HG03025 (cell line): Measurements from ENCODE around the gene CEACAM8.
"Not testable (repeated sequence)": the region's sequence is repeated elsewhere in the genome, so short reads cannot be mapped to it uniquely, and the experiment has no call there.

Source experiments
- ATAC-seq: cut with Tn5 transposase; IDR thresholded peaks from one replicate; pipeline ENCODE4 v1.9.1; 2021; ENCODE audit warnings: mild to moderate bottlenecking, moderate library complexity; ENCODE audit not compliant: unreplicated experiment, low FRiP score

CEACAM8 gene

DNA sequence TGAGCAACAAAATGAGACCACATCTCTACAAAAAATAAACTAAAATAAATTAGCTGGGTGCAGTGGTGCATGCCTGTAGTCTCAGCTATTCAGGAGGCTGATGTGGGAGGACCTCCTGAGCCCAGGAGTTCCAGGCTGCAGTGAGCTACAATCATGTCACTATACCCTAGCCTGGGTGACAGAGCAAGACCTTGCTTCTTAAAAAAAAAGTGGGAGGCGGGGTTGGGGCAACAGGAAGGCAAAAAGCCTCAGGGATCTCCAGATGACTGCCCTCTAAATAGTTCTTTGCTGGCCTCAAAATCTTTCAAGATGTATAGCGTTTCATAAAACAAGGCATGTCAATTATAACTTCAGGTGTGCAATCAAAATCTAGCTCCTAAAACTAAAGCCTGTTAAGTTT is 18.5 kb downstream of the CEACAM8 start:
- ATAC-seq = no peak

DNA sequence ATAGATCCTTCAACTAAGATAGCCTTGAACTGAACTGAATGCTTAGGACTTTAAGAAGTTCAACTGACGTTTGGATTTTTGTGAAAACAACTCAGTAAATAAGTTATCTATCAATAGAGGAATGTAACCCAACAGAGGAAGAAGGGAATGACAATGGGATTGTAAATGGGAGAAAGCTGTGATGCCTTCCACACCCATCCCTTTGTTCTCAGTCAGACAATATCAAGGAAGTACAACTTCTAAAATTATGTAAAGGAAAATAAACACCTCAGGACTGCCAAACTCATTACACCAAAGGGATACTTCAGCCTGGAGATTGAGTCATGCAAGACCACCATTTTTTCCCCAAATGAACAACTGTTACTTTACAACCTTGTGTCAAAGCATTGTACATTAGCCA is 21.1 kb downstream of the CEACAM8 start:
- no peak for ATAC-seq

DNA sequence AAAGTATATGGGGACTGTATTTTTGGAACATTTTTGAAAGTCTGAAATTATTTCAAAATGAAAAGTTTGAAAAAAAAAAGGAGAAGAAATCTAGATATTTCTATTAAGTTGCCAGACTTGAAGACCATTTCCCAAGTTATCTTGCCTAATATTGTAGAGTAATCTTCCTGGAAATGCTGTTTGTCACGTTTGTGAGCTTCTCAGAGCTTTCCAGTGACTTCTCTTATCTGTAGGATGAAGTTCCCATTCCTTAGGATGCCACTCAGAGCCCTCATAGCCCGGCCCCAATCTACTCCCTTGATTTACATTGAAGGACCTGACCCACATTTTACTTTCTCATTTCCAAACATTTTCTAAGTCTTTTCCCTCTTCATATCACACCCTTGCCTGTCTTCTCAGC is 23.6 kb downstream of the CEACAM8 start:
- no peak for ATAC-seq

DNA sequence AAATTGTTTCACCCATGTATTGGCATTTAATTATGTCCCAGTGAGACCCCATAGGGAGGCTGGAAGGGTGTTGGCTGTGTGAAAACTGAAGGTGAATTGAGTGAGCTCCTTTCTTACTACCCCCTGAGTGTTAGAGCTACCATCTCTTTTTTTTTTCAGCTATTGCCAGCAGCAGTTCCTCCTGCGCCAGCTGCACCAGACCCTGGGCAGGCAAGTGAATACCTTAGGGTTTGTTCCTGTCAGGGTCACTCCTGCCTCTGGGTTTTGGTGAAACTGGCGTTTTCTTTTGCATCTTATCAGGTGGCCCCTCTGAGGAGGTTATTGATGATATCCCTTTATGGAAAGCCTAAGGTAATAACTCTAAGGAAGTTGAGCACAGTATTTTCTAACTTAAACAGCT is 25.5 kb downstream of the CEACAM8 start:
- ATAC-seq = no peak

DNA sequence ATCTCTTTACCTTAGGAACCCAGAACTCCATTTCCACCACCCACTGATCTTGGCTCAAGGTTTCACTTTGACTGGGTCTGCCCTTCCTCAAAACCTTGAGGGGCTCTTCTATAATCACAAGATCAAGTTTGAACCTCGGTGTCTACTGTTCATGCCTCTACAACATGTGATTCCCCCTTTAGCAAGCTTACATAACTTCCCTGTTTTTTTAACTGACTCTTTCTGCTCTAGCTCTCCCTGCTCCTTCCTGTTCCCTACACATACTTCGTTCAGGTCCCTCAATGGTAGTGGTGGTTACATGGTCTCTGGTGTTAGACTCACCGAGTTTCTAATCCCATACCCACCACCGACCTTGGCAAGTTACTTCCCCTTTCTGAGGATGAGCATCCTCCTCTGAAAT is 26.7 kb downstream of the CEACAM8 start:
- no peak for ATAC-seq

DNA sequence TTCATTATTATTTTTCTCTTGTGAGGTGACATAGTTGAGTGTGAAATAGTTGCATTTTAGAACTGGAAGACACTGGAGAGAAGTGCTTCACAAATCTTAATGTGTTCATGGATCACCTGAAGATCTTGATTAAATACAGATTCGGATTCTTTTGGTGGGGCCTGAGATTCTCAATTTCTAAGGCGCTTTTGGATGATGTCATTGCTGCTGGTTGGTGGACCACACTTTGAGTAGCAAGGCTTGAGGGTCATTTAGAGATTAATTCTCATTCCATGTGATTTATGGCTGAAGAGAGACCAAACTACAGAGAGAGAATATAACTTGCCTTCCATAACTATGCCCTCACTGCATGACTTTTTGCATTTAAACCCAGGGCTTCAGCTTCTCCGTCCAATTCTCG is 27.2 kb downstream of the CEACAM8 start:
- ATAC-seq = no peak

DNA sequence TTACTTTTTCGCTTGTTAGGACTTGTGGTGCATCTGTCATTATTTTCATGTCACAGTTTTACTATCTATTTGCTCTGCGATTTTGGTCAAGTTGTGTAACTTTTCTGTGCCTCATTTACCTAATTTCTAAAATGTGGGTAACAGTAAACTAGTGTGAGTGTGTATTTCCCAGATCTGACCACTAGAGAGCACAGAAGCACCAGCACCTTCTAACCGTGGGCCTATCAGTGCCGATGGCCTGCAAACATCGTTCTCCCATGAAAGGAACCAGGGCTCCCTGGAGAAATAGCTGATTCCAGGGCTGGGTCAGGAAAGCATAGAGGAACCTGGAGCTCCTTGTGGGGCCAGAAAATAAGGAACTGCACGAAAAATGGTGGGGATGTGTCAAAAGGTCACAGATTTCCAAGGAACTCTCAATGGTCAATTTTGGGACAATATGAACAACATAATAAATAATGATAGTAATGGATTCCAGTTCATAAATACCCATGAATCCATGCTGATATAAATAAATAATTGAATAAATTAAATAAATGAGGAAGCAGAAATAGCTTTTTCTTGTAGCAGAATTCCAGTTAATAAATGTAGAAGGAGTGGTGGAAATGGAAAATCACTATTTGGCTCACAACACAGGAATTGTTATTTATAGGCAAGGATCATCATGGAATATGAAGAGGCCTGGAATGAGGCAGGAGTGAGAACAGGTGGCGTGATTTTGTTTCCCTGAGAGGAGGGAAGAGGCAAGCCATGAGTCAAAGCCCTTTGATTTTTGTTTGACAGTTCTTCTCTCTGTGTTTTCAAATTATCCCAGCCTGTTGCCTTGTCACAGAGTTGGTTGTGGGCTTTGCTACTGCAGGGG is 31.1 kb downstream of the CEACAM8 start:
- no peak for ATAC-seq

DNA sequence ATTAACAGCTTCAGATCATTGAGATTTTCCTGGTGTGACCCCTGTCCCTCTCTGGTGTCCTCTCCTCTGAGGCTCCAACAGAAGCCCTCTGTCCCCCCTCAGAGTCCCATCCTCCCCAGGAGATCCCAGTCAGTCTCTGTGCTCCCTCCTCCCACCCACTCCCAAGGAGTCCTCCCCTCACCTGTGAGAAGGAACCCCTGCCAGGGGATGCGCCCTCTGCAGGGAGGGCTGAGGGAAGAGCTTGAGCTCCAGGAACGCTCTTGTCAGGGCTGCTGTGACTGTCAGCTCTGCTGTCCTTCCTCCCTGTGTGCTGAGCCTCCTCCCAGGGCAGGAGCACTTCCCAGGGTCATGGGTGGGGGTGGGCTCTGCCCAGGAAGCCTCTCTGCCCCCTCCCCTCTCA is 33.2 kb downstream of the CEACAM8 start:
- no peak for ATAC-seq

DNA sequence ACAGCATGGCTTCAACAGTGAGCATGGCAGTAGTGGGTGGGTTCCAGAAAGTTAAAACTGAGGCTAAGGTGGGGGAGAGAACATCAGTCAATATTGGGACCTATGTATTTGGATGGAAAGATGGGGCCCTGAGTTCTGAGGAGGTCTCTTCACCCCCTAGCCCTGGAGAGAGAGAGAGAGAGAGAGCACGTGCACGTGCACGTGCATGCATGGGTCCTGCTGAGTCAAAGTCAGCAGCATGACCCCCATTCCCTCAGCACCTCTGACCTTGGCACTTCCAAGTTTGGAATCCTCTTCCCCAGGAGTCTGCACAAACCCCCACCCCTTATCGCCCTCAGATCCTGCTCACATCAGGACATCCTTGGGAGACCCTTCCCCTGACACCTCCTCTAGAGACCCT is 34.0 kb downstream of the CEACAM8 start:
- ATAC-seq = no peak

DNA sequence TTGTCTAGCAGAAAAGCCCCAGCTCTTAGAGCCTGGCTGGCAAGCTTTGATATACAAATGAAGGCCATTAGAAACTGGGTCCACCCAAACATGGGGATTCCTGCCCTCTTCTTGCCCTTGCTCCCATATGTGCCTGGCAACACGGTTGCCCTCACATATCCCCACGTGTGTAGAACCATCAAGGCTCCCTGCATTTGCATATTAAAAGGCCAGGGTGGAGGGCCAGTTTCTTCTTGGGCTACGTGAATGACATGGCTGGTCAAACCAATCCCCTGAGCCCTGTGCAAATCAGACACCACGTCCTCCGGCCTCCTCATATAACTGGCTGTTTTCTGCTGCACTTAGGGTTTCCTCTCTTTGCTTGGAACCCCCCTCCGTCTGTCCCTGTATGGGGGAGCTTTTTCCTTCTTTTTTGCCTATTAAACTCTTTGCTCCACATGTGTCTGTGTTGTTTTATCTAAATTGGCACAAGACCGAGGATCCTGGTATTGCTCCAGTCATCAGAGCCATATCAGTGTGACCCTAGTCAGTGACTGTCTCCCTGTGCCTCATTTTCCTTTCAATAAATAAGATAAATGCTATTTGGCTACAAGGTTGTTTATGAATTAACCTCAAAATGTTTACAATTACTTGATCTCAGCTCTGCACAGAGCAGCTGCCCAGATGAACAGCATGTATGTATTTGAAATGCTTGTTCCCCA is 36.1 kb downstream of the CEACAM8 start:
- no peak for ATAC-seq

DNA sequence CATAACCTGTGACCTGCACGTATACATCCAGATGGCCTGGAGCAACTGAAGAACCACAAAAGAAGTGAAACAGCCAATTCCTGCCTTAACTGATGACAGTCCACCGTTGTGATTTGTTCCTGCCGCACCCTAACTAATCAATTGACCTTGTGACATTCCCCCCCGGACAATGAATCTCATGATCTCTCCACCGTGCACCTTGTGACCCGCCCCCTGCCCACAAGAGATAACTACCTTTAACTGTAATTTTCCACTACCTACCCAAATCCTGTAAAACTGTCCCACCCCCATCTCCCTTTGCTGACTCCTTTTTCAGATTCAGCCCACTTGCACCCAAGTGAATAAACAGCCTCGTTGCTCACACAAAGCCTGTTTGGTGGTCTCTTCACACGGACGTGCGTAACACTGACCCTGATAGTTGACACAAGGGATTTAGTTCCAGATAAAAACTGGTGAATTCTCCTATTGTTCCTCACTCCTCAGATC is 37.3 kb downstream of the CEACAM8 start:
- ATAC-seq = not testable (repeated sequence)

DNA sequence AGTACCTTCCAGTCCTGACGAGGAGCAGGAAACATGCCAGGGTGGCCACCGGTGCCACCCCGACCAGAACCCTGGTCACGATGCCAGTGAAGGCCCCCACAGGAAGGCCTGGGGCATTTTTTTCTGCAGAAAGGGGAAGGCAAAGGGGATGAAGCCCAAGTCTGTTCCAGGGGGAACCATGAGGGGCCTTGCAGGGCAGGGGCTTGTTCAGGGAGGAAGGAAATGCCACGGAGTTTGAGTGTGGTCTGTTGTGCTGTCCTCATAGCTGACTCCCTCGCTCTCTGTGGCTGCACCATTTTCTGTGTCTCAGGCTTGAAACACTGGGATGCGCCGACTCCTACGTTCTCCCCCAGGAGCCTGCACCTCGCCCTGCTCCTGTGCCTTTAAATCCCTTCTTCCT is 38.9 kb downstream of the CEACAM8 start:
- no peak for ATAC-seq

DNA sequence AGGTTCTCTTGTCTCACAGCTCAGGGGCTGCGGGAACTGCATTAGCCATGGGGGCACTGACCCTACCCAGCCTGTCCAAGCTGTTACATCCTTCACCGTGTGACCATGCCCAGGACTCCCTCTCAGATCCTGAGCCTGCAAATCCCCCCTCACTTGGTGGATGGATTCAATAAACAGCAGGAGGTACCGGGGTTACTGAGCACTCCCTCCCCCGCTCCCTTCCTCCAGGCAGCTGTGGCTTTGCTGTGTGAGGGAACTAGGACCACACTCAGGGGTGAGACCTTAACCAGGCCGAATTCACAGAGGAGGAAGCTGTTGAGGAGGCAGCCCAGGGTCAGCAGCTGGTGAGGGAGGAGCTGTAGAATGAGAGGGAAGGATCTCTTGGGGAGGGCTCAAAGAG is 39.4 kb downstream of the CEACAM8 start:
- ATAC-seq = no peak

DNA sequence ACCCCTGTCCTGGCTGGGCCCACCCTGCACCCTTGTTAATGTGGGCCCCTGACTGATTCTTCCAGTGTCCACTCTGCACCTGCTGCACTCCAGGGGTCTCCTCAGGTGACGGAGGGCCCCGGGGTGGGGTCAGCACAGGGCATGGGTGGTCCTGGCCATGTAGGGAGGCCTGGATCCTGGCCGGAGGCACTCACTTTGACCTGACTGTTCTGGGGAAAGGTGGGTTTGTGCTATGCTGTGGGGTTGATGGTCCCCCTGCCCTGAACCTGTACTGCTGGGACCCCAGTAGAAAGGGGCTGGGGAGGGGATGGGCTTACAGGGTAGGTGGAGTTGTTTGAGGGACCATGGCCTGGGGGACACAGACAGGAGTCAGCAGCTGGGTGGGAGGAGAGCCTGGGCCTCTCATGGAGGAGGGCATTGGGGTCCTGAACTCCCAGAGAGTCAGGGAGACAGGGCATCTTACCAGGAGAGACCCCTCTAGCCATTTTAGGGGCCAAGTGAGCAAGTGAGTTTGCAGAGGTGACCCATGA is 40.6 kb downstream of the CEACAM8 start:
- no peak for ATAC-seq

DNA sequence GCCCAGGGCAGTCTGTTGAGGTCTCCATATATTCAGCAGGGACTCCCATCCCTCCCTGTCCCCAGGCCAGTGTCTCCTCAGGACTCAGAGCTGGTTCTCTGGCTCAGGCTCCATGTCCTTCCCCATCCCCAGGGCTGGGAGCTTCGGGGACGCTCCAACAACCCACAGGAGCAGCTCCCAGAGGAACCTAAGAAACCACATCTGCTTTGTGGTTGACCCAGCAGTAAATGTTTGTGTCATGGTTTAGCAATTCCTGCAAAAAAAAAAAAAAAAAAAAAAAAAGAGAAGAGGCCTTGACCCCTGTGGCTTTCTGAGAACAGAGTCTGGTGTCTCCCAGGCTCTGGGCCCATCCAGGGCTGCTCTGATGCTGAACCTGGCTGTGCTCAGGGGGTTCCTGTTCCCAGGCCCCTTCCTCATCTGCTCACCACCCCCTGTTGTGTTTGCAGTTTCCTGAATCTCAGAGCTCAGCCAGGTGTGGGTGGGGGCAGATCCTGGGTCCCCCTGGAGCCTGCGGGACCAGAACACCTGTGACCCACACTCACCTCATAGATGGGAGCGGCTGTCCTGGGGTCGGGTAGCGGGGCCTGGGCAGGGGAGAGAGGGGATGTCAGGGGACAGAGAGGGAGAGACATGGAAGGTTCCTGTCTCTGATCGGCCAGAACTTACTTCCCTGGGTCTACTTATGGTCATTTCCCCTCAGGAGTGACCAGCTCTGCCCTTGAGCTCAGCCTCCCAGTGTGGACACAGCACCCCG is 41.3 kb downstream of the CEACAM8 start:
- no peak for ATAC-seq

DNA sequence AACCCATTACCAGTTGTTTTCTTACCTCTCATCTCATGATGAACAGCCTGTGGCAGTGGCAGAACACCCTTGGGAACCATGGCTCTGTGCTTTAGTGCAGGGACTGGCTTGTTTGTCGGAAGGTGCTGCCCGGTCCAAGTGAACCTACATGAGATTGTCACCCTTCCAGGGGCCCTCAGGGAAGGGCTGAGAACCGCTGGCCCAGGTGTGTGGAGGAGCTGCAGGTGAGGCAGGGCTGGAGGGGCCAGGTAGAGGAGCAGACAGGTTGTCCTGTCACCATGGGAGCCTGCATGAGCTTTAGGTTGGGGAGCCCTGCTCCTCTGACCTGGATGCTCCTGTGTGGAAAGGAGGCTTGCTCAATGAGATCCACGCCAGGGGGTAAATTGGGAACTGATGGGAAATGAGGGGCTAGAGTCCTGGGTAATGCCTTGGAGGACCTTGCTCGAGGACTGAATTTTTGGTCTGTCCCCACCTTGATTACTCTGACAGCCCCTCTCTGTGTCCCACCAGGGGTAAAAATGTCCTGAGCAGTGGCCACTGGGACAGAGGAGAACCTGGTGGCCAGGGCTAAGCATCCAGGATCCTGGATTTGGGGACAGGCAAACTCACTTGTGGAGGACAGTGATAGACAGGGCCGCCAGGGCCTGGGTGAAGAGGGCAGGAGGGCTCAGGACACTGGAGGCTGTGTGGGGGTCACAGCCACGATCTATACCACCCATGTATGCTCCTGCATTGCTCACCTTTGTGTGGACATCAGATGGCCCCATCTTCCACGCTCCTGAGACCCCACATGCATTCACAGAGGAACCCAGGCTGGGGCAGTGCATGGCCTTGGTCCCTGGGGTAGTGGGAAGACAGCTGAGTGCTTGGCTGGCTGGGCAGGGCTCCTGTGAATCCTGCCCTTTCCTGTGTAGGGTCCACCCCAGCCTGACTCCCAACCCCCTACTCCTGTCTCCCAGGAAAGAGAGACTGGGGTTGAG is 42.3 kb downstream of the CEACAM8 start:
- ATAC-seq = no peak

DNA sequence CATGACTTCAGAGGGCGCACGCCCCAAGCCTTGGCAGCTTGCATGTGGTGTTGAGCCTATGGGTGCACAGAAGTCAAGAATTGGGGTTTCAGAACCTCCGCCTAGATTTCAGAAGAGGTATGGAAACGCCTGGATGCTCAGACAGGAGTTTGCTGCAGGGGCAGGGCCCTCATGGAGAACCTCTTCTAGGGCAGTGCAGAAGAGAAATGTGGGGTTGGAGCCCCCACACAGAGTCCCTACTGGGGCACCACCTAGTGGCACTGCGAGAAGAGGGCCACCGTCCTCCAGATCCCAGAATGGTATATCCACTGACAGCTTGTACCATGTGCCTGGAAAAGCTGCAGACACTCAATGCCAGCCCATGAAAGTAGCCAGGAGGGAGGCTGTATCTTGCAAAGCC is 44.2 kb downstream of the CEACAM8 start:
- ATAC-seq = not testable (repeated sequence)

DNA sequence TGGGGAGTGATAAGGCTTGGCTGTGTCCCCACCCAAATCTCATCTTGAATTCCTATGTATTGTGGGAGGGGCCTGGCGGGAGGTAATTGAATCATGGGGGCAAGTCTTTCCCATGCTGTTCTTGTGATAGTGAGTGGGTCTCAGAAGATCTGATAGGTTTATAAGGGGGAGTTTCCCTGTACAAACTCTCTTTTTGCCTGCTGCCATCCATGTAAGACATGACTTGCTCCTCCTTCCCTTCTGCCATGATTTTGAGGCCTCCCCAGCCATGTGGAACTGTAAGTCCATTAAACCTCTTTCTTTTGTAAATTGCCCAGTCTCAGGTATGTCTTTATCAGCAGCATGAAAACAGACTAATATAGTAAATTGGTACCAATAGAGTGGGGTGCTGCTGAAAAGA is 45.7 kb downstream of the CEACAM8 start:
- not testable (repeated sequence) for ATAC-seq

DNA sequence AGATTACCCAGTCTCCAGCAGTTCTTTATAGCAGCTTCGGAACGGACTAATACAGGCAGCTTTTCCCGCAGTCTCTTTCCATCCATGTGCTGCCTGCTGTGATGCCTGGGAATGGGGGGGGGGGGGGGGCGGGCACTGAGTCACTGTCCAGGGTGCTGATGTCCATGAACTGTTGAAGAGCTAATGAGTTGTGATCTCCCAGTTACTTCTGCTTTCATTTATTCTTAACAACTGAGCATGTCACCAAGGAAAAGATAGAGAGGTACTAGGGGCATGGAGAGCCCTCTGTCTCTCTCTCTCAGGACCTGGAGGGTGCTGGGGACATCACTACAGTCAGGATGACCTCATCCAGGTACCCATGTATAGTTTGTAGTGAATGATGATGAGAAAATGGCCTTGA is 46.2 kb downstream of the CEACAM8 start:
- no peak for ATAC-seq

DNA sequence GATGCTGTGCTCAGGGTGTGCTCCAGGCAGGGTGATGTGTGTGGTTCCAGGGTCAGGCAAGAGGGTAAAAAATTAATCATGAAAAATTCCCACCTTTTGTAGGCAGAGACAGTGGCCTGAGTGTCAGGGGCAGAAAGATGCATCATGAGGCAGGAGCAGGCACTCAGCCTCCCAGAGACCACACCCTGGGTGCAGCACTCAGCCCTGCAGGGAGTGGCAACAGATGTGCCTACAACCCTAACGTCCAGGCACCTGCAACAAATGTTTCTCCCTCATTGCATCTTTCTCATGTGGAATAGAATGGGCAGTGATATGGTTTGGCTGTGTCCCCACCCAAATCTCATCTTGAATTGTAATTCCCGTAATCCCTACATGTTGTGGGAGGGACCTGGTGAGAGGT is 46.8 kb downstream of the CEACAM8 start:
- ATAC-seq = no peak
